Stimulated activated naive CD8-positive, alpha-beta T cell treated with anti-CD3 and anti-CD28 coated beads, Interleukin-15, Interleukin-2, amounts not matched to agents 100 U/mL and 50 U/mL, for 24 hours (primary cell): ENCODE measurements around the gene RIPK4.
"Not testable (repeated sequence)": the region's sequence is repeated elsewhere in the genome, so short reads cannot be mapped to it uniquely, and the experiment has no call there.

Experiments
- ATAC-seq: fragments of 150-1000 bp; cut with Tn5 transposase; one replicate; pipeline ENCODE4 v1.10.0; 2021
- DNase-seq: peaks from one replicate; pipeline ENCODE4 v3.0.0; 2021

RIPK4 gene

DNA sequence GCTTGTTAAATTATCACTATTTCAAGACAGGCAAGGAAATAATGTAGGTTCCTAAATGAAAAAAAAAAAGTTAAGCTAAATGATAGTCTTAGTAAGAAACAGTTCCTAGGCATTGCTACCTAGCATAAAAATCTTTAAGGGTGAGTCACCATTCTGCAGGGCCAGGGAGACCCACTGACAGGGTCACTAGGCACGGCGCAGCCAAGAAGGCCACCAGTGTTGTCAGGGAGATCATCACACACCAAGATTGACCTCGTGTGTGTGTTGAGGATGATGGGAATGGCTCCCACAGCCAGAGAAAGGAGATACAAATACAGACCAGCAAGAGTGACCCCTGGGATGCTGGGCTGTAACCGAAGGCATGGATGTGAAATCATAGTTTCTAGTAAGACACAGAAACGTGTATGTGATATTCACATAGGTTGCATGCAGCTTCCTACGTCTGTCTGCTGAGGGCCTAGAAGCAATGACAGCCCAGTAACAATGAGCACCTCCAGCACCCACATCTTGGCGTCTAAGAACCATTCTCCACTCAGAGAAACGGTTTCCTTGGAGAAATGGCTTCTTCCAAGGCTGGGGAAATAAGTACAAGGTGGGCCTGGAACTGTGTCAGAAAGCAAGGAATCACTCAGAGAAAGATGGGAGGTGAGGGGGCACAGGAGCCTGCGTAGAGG is 29.1 kb downstream of the RIPK4 start:
- no peak for DNase-seq
- ATAC-seq, result no peak

DNA sequence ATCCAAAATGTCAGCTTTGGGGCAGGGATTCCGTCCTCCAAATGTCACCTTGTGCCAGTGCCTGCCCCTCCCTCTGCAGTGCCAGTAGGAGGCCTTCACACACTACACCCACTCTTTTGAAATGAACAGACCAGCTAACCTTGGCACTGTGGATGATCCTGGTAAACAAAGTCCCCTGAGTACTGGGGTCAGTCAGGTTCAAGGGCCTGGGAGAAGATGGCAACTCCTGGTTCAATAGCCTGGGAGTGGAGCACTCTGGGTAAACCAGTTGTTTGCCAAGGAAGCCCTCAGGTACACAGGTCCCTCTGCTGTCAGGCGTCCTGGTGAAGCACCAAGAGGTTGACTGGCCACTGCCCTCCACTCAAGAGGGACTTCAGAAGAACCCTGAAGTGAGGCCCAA is 30.4 kb downstream of the RIPK4 start:
- ATAC-seq, result no peak
- DNase-seq, result no peak

DNA sequence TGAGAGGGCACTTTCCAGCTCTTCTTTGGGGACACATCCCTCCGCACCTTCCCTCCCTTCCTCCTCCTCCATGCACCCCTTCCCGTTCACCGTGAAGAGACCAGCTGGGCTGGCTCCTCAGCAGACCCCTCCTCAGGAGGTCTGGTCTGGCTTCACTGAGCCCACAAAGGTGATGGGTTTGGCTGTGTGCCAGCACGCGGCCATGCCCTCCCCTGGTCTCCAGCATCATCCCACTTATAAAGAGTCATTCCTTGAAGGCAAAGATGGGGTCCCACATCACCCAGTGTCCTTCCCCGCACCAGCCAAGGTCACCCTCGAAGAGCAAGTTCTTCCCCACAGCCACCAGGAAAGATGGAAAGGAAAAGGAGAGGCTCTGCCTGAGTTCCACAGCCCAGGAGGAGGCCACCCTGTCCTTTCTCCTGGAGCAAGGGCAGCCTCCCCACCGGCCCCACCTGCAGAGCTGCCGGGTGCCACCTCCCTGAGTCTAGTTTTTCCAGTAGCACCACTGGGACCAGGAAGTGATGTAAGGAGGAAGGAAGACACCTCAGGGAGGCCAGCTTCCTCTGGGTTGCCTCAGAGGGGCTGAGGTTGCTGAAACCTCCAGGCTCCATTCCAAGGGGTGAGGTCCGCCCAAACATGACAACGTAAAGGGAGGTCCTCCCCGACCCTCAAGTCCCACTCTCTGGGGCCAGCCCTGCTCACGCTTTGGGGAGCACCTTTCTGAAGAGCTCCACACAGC is 32.7 kb downstream of the RIPK4 start:
- ATAC-seq, result no peak
- no peak for DNase-seq

DNA sequence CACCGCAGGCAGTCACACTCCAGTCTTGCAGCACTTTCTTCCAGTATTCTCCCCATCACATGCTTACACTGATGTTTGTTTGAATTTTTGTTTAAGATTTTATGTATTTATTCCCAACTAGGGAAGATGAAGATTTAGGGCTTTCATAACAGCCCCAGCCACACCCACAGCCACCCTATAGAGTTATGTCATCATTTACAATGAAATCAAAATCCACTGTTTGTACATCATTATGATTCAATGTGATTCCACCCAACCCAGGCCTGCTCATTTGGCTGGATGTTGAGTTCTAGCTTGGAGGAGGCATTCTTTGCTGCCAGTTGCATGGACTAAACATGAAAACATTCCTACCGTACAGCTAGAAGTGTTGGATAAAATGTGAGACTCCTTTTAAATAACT is 35.8 kb downstream of the RIPK4 start:
- no peak for DNase-seq
- no peak for ATAC-seq

DNA sequence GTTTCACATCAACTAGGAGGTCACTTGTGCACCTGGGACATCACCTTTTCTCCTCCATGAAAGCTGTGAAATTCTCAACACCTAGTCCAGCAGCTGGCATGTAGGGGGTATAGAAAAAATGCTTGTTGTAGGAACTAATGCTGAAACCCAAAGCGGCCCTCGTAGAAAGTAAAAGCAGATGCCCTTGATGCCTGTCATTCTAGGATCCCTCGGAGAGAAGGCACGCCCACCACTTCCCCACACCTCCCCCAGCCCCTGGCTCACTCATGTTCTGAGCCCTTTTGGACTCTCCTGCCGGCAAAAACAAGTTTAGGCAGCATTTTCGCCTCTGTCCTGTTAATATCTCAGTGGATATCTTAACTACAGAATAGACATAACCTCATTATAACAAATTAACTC is 36.5 kb downstream of the RIPK4 start:
- ATAC-seq, result no peak

DNA sequence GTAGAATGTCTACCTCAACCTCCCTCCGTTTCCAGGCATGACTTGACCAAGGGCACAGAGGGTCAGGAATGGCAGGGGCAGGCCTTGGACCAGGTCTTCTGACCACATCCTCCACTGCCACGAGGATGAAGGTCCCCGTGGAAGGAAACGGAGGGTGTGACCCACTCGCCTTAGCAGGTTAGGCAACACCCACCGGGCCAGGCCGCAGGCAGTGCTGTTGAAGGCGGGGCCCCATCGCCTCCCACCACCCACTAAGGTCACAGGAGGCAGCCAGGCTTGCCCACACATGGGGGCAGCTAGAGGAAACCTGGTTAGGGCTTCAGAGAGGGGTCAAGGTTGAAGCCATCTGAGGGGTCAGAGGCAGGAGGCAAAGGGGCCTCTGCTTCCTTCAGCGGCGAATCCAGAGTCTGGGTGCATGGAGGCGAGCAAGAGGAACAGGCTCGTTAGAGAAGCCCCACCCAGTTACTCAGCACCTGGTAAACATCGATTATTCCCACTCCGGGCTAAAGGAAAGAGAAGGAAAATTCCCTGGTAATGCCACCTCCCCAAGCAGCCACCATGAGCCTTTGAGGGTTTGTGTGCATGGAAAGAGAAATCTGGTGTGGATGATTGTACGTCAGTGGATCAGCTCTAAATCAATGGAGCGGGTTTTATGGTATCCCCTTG is 37.0 kb downstream of the RIPK4 start:
- DNase-seq (no peak), ATAC-seq (no peak)

More for the DNA sequence above, 36.5 kb downstream of the RIPK4 start:
- DNase-seq, result no peak

DNA sequence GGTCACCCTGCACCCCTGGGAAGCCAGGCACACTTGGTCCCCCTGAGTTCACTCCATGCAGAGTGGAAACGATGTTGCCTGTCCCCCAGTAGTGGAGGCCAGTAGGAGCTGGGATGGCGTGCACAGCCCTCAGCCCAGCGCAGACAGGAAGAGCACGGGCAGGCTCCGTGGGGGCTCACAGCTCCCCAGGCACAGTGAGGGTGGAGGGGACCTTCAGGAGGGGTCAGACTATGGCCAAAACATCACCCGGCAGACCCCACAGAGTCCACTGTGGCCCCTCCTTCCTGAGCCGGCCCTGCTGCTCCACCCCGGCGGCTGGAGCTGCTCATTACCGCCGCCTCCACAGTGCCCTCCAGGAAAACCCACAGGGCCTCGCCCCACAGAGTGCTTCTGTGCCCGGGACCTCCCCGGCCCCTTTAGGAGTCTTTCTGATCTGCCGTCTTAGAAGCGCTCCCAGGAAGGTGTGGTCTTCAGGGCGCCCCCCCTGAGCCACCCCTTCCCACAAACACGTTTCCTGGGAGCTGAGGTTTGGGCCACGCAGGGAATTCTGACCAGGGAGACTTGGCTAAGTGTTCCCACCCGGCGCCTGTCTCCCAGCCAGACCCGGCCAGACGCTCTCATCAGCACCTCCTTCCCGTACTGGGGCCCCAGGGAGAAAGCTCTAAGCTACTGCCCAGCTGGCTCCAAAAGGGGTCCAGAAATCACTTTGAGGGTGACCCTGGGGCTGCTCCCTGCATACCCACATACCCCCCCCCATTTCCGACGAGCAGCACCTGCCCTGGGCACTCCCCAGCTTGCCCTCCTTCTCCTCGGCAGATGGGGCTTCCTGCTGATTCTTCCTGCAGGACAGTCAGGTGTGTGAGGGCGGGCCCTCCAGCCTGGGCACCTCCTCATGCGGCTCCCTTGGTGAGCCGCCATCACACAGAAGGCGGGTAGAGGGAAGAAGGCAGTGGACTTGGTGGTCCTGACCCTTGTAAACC is 38.8 kb downstream of the RIPK4 start:
- DNase-seq (no peak), ATAC-seq (no peak)

DNA sequence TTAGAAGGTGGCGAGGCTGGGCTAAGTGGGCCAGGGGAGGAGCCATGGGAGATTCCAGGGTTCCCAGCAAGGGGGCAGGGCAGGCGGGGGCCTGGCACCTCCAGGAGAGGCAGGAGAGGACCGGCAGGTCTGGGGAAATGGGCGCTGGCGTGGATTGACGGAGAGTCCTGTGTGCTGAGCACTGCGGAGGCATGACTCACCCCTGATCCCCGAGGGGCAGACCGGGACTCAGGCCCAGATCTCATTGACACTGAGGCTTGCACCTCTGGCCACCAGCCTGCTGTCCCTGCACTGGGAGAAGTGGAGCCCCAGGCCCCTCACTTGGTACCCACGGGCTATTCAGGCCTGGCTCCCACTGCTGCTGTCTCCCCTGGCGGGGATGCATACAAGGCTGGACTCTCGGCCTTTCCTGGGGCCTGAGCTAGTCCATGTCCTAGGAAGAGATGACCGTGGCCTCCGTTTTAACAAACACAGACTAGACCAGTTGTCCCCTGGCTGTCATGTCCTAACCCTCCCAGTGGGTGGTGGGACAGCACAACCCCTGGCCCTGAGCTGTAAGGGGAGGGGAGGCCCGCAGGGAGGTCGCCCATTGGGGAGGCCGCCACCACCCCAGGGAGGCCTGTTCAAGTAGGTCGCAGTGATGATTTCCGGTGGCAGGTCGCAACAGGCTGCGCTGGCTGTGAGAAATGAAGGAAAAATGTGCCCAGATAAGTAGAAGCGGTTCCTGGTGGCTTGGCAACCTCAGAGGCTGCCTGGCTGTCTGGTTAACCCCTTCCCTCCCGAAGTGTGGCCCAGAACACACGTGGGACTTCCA is 39.7 kb downstream of the RIPK4 start:
- DNase-seq, result no peak
- no peak for ATAC-seq

DNA sequence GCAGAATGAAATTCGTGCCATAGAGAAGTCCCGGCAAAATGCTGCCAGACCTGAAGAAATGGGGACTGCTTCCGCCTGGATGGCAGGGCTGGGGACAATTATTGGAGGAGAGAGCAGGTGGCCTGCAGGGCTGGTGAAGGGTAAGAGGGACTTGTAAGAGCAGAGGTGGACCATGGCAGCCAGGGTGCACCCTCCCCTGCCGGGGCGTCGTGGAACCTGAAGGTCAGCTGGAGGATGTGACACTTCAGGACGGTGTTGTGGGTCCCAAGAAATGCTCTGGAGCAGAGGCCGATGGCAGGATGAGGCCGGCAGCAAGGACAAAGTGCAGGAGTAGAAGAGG is 40.3 kb downstream of the RIPK4 start:
- ATAC-seq (no peak), DNase-seq (no peak)

DNA sequence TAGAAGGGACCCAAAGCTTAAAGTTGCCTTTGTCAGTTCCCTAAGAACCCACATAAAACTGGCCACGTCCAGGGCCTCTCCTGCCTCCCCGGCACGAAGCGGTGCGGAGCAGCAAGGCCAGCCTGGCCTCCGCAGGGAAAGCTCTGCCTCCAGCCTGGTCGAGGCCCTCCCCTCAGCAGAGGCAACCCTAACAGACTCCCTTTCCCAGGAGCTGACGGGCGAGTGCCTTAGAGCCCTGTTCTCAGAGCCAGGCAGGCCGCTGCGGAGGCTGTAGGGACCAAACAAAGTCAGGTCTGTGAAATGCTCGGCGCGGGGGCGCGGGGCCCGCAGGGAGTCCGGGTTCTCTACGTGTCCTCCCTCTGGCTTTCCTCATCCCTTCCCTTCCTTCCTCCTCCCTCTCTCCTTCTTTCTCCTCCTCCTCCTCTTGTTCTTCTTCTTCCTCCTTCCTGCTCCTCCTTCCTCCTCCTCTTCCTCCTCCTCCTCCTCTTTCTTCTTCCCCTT is 40.7 kb downstream of the RIPK4 start:
- ATAC-seq (no peak), DNase-seq (no peak)

DNA sequence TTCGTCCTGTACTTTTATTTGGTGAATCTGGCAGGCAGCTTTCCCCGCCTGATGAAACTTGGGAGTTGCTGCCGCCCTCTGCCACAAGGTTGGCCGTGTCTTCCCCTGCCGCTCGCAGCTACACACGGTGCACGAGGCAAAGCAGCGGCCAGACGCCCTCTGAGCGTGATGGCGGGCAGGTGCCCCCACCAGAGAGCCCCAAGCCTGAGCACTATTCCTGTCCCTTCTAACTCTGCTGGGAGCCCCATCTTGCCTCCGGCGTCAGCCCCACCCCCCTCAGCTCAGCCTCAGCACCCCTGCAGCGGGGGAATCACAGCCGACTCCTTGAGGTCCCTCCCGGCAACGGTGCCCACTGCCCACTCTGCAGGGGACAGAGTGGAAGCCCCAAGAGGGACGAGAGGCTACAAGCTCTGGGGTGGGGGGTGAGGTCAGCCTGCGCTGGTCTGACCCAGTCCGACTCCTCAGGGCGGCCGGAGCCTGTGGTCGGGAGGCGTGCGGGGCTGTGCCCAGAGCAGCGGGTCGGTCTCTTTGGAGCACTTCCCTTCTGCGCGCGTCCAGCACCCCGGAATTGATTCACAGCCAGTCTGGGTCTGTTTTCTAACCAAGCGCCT is 41.3 kb downstream of the RIPK4 start:
- DNase-seq (no peak), ATAC-seq (no peak)

DNA sequence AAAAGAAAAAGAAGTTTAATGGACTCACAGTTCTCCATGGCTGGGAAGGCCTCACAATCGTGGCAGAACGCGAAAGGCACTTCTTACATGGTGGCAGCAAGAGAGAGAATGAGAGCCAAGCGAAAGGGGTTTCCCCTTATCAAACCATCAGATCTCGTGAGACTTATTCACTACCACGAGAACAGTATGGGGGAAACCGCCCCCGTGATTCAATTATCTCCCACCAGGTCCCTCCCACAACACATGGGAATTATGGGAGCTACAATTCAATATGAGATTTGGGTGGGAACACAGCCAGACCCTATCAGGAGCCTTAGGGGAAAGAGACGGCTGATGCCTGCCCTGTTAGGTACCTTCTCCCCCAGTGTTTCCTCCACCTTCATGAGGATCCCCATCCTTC is 43.0 kb downstream of the RIPK4 start:
- not testable (repeated sequence) for ATAC-seq, DNase-seq

DNA sequence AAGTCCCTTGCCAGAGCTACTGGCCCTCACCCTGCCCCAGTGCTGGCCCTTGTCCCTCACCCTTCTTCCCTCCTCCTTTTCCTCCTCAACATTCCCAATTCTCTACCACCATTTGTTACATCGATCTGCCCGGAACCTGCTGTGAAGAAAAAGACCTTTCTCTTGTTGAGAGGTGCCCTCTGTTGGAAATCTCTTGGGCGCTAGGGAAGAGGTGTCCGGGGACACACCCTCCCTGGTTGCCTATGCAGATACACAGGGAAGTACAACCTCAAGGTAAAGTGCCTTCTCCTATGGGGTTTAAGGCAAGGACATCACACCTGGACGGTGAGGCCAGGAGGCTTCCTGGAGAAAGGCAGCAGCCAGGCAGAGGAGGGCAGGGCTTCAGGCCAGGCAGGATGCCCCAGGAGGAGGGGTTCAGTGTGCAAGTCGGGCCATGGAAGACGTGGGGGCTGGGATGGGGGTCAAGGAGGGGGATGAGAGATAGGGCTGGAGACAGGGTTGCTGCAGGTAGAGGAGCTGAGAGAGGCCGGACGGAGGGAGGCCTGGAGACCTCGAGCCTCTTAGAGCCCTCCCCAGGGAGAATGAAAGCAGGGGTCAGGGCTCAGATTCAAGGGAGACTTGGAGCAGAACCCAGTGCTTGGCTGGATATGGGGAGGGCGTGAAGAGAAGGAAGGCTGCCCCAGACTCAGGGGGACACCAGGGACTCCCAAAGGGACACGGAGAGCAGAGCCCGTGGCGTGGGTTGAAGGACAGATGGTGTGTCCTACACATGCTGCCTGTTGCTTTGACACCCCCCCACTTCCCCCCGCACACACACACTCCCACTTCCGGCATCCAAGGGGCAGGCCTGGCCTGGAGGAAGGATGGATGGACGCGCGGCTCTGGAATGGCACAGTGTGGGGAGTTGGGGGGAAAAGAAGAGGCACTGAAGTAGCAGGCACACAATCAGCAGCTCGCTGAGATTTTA is 44.5 kb downstream of the RIPK4 start:
- ATAC-seq (no peak), DNase-seq (no peak)

DNA sequence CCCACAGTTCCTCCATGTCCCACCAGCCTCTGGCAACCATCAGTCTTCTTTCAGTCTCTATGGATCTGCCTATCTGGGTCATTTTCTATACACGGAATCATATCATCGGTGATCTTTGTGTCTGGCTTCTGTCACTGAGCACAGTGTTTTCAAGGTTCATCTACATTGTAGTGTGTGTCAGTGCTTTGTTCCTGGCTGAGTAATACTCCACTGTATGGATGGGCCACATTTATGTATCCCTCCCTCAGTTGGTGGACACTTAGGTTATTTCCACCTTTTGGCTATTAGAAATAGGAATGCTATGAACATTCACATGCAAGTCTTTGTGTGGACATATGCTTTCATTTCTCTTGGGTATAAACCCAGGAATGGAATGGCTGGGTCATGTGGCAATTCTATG is 46.6 kb downstream of the RIPK4 start:
- ATAC-seq (no peak), DNase-seq (no peak)

DNA sequence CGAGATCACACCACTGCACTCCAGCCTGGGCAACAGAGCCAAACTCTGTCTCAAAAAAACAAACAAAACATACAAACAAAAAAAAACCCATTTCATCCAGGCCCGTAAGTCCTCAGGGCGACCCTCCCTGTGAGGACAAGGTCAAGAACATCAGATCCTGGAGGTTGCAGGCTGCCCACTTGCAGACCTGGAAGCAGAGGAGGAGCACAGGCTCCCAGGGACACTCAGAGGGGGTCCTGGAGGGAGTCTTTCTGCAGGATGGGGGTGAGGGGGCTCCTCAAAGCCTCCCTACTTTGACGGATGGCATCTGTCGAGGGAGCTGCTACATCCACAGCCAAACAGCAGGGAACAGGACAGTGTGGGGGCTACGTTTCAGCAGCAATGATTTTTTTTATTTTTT is 47.2 kb downstream of the RIPK4 start:
- DNase-seq (no peak), ATAC-seq (no peak)

DNA sequence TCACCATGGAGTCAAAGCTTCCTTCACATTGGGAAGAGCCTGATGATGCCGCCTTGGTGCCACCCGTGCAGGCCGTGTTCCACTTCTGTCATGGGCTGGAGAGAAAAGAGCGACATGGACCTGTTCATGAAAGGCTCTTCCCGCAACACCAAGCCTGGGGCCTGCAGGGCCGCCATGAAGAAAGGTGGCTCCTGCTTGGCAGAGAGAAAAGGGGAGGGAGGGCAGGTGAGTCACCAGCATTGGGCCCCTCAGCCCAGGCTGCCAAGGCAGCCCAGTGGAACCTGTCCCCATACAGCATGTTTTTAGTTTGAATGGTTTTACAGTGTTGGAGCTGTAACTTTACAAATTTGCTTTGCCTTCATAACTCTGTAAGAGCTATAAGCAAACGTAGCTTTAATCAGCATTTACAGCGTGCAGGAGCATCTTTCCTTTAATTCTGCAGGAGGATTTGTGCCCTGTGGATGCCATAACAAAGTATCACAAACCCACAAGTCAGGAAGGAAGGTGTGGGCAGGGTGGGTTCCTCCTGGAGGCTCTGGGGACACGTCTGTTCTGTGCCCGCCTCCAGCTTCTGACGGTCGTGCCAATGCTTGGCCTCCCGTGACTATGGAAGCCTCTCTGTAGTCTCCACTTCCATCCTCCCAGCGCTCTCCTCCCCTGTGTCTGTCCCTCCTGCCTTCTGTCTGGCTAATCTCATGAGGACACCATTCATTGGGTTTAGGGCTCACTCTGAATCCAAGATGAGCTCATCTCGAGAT is 49.1 kb downstream of the RIPK4 start:
- no peak for DNase-seq
- ATAC-seq, result no peak

DNA sequence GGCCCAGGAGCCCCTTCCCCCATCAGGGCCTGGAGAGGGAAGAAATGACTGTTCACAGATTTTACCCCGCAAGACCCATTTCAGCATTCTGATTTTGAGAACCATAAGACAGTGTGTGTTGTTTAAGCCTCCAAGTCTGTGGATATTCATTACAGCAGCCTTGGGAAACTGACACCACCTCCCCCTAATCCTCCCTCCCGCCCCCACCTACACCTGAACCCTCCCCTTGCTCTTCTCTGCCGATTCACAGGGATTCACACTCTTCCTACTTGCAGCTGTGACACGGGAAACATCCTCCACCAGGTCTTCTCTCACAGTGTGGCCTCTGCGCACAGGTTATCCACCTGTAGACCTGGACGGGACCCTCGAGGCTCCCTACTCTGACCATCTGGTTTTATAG is 50.1 kb downstream of the RIPK4 start:
- DNase-seq (no peak), ATAC-seq (no peak)

DNA sequence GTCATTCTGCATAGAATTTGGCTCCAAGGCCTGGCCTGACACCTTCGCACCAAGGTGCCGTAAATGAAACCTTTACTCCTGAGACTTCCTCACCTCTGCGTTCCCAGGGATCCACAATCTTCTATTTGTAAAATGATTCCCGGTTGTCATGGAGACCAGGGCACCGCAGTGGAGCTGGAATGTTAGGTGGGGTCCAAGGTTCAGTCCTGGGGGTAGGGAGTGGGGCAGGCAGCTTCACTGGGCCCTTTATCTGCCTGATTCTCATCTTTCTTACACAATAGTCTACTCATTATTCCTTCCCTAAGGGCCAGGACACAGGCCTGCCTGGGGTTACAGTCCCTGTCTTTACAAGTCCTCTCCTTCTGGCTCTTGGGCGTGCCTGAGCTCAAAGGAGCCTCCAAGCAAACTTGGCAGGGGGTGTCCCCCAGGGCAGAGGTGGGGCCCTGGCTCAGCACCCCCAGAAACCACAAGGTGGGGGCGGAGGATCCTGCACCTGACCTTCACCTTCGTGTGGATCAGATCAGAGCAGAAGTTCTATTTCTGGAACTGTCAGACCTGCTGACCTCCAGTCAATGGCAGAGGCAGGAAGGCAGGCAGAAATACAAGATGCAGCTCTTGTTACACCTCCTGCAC is 51.1 kb downstream of the RIPK4 start:
- ATAC-seq (no peak), DNase-seq (no peak)
